Measurements from ENCODE around the gene MIA3.

DNA sequence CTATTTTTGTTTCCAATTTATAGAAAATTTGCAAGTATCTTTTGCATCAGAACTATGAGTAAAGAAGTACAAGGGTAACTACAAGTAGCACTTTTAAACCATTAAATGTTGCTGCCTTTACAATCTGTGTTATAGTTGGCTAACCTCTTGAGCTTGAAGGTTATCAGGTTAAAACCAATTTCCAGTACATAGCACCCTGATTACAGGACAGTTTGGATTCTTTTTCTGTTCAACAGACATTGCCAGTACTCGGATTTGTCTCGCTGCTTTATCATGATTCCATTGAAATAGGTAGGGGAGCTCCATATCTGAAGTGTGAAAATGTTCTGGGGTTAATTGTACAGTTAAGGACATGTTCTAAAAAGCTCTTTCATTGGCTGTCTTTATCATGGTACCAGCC, 40.0 kb downstream of the MIA3 start:
- TF ChIP-seq, protein P1, sequence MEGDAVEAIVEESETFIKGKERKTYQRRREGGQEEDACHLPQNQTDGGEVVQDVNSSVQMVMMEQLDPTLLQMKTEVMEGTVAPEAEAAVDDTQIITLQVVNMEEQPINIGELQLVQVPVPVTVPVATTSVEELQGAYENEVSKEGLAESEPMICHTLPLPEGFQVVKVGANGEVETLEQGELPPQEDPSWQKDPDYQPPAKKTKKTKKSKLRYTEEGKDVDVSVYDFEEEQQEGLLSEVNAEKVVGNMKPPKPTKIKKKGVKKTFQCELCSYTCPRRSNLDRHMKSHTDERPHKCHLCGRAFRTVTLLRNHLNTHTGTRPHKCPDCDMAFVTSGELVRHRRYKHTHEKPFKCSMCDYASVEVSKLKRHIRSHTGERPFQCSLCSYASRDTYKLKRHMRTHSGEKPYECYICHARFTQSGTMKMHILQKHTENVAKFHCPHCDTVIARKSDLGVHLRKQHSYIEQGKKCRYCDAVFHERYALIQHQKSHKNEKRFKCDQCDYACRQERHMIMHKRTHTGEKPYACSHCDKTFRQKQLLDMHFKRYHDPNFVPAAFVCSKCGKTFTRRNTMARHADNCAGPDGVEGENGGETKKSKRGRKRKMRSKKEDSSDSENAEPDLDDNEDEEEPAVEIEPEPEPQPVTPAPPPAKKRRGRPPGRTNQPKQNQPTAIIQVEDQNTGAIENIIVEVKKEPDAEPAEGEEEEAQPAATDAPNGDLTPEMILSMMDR (IDR thresholded peaks at IDR 0.05; ENCODE audit: low read depth, low read length, poor library complexity, severe bottlenecking): no peak
- no peak for TF ChIP-seq EZH2phosphoT487 (IDR thresholded peaks at IDR 0.05; ENCODE audit: borderline replicate concordance, low read length)
